OCI-LY3 (cell line): ENCODE results near the gene FBRSL1.
"Not testable (repeated sequence)": the region's sequence is repeated elsewhere in the genome, so short reads cannot be mapped to it uniquely, and the experiment has no call there.

ENCODE experiments used
- H2AFZ ChIP-seq: fragments of 200-600, 300-600 bp; shearing (Covaris generic); 2 replicates; pipeline ENCODE4 v1.6.0; 2014; ENCODE audit warnings: antibody characterized with exemption, low read depth, low read length
- H3K27ac ChIP-seq: fragments of 200-600, 300-600 bp; sonication (generic); 2 replicates; pipeline ENCODE4 v1.5.1; 2014; ENCODE audit warnings: mild to moderate bottlenecking, low read length, moderate library complexity, mixed read lengths
- H3K27me3 ChIP-seq: fragments of 200-600, 300-600 bp; sonication (generic); 2 replicates; pipeline ENCODE4 v1.6.1; 2014; ENCODE audit warnings: low read depth, low read length, mixed read lengths
- H3K36me3 ChIP-seq: fragments of 200-600, 300-600 bp; sonication (generic); replicated peaks from 2 replicates; pipeline ENCODE3; 2014; ENCODE audit warnings: low read depth, low read length, mixed read lengths
- H3K4me1 ChIP-seq: fragments of 300-600, 200-600 bp; sonication (generic); 2 replicates; pipeline ENCODE4 v1.6.1; 2014; ENCODE audit warnings: low read length, mixed read lengths
- H3K4me2 ChIP-seq: fragments of 200-600, 300-600 bp; sonication (generic); 2 replicates; pipeline ENCODE4 v1.6.1; 2014; ENCODE audit warnings: low read length, mixed read lengths
- H3K4me3 ChIP-seq: fragments of 300-600, 200-600 bp; sonication (generic); 2 replicates; pipeline ENCODE4 v1.5.1; 2014; ENCODE audit warnings: antibody characterized with exemption, mild to moderate bottlenecking, low read length, moderate library complexity
- H3K79me2 ChIP-seq: fragments of 300-600, 200-600 bp; shearing (Covaris generic); 2 replicates; pipeline ENCODE4 v1.6.1; 2014; ENCODE audit warnings: mild to moderate bottlenecking, low read length, mixed read lengths
- H3K9ac ChIP-seq: fragments of 300-600, 200-600 bp; shearing (Covaris generic); 2 replicates; pipeline ENCODE4 v1.6.0; 2014; ENCODE audit warnings: mild to moderate bottlenecking, low read length, moderate library complexity
- H3K9me3 ChIP-seq: fragments of 200-600, 300-600 bp; shearing (Covaris generic); 2 replicates; pipeline ENCODE4 v1.6.1; 2014; ENCODE audit warnings: low read length, mixed read lengths; ENCODE audit not compliant: insufficient read depth
- H4K20me1 ChIP-seq: fragments of 200-600, 300-600 bp; sonication (generic); 2 replicates; pipeline ENCODE4 v1.6.1; 2016; ENCODE audit warnings: low read length, mixed read lengths; ENCODE audit not compliant: insufficient read depth
- CTCF ChIP-seq: fragments of 200-600, 300-600 bp; sonication (generic); IDR thresholded peaks from 2 replicates; pipeline ENCODE4 v1.5.1; 2014; ENCODE audit warnings: antibody characterized with exemption, low read length, low read depth
- EZH2phosphoT487 ChIP-seq: fragments of 200-600 bp; shearing (Covaris generic); IDR thresholded peaks from 2 replicates; pipeline ENCODE4 v1.6.1; 2018; ENCODE audit warnings: antibody characterized with exemption, mixed run types, low read depth

Gene FBRSL1

GRCh38 chr12:132471011-132471857, 18.7 kb upstream of the FBRSL1 start:
- Histone ChIP-seq H2AFZ (peak overlapping the region; percentile 84; the same call in 1 of the 2 replicates), H3K4me2 (peak overlapping the region; percentile 32), H3K9me3 (no peaks in the 10 kb centered on the region), H3K9ac (0 out of 2 replicates have a peak overlapping the region, but pooled peaks have one; percentile 2), H3K36me3 (no peaks in the 10 kb centered on the region), H4K20me1 (no peaks in the 10 kb centered on the region), H3K27ac (no peak overlapping the region), H3K79me2 (no peaks in the 10 kb centered on the region), H3K4me3 (no peak overlapping the region), H3K4me1 (peaks cover 31% of the 10 kb centered on the region), H3K27me3 (no peaks in the 10 kb centered on the region)
- TF ChIP-seq EZH2phosphoT487: no peak
- no peak for TF ChIP-seq CTCF

DNA sequence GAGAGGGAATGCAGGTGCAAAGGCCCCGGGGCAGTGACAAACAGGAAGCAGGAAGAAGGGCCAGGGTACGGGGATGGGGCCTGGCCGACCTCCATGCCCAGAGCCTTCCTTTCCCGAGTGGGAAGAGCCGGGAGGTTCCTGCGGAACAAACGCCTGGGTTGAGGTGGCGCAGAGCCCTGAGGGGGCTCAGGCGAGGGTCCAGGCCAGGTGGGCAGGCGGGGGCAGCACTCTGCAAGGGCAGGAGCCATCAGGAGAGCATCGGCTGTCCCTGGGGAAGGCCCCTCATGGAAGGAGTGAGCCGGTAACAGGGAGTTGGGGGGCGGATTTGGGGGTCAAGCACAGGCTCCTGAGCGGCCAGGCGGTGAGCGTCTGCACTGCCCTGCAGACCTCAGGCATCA, 18.1 kb upstream of the FBRSL1 start:
- no peaks in the 10 kb centered on the region for H3K27me3 ChIP-seq
- no peak overlapping the region for H3K4me2 ChIP-seq
- no peaks in the 10 kb centered on the region for H3K9me3 ChIP-seq
- H3K79me2 ChIP-seq: no peaks in the 10 kb centered on the region
- no peak overlapping the region for H3K4me3 ChIP-seq
- no peak overlapping the region for H3K27ac ChIP-seq
- H3K4me1 ChIP-seq: peaks cover 31% of the 10 kb centered on the region
- H3K9ac ChIP-seq: no peak overlapping the region
- no peaks in the 10 kb centered on the region for H4K20me1 ChIP-seq
- H3K36me3 ChIP-seq: no peaks in the 10 kb centered on the region
- no peak overlapping the region for H2AFZ ChIP-seq
- TF ChIP-seq EZH2phosphoT487 (no peak), CTCF (no peak)

- no peak for TF ChIP-seq CTCF
- no peak for TF ChIP-seq EZH2phosphoT487
- H3K9ac ChIP-seq: no peak overlapping the region
- no peaks in the 10 kb centered on the region for H3K27me3 ChIP-seq
- H3K79me2 ChIP-seq: no peaks in the 10 kb centered on the region
- no peaks in the 10 kb centered on the region for H3K36me3 ChIP-seq
- no peak overlapping the region for H2AFZ ChIP-seq
- H3K4me1 ChIP-seq: peaks cover 30% of the 10 kb centered on the region
- H3K4me2 ChIP-seq: no peak overlapping the region
- no peaks in the 10 kb centered on the region for H4K20me1 ChIP-seq
- H3K4me3 ChIP-seq: no peak overlapping the region
- no peak overlapping the region for H3K27ac ChIP-seq
- H3K9me3 ChIP-seq: no peaks in the 10 kb centered on the region
Measured at GRCh38 chr12:132472386-132472785, 17.6 kb upstream of the FBRSL1 start.

DNA sequence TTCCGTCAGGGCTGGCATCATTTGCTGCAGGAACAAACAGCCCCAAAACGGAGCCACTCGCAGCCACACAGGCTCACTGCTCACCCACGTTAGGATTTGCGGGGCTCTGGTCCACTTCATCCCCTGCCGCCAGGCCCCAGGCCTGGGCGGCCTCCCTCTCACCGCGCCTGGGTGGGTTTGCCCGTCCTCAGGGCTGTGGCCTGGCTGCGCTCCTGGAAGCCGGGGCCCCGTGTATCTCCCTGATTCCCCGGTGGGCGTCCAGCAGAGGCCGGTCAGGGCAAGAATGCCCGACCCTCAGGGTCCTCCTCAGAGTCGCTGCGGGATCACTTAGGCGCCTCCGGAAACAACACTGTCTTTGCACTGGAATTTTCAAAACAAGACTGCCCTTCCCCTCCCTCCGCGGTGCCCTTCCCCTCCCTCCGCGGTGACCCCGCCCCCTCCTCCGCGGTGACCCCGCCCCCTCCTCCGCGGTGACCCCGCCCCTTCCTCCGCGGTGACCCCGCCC, 15.7 kb upstream of the FBRSL1 start:
- no peak overlapping the region for H3K9ac ChIP-seq
- H3K36me3 ChIP-seq: no peaks in the 10 kb centered on the region
- no peak overlapping the region for H2AFZ ChIP-seq
- peaks cover 18% of the 10 kb centered on the region for H3K4me1 ChIP-seq
- no peaks in the 10 kb centered on the region for H3K9me3 ChIP-seq
- H4K20me1 ChIP-seq: no peaks in the 10 kb centered on the region
- no peaks in the 10 kb centered on the region for H3K27me3 ChIP-seq
- TF ChIP-seq EZH2phosphoT487 (no peak), CTCF (no peak)
- H3K4me2 ChIP-seq: no peak overlapping the region
- no peak overlapping the region for H3K4me3 ChIP-seq
- no peaks in the 10 kb centered on the region for H3K79me2 ChIP-seq
- no peak overlapping the region for H3K27ac ChIP-seq

- not testable (repeated sequence) for H3K4me3 ChIP-seq, H3K9me3 ChIP-seq, H3K79me2 ChIP-seq, H3K27me3 ChIP-seq, H3K27ac ChIP-seq, H4K20me1 ChIP-seq, H3K36me3 ChIP-seq, H3K9ac ChIP-seq, H3K4me2 ChIP-seq, H2AFZ ChIP-seq
- H3K4me1 ChIP-seq: peaks cover 13% of the 10 kb centered on the region
Measured at GRCh38 chr12:132474799-132475303, 15.1 kb upstream of the FBRSL1 start.
